GM19238 (cell line): ENCODE data around the gene HK2.

Experiments
- DNase-seq: peaks from one replicate; pipeline ENCODE4 v3.0.0; 2011; ENCODE audit warnings: low spot score; ENCODE audit not compliant: insufficient read length

The HK2 gene

DNA sequence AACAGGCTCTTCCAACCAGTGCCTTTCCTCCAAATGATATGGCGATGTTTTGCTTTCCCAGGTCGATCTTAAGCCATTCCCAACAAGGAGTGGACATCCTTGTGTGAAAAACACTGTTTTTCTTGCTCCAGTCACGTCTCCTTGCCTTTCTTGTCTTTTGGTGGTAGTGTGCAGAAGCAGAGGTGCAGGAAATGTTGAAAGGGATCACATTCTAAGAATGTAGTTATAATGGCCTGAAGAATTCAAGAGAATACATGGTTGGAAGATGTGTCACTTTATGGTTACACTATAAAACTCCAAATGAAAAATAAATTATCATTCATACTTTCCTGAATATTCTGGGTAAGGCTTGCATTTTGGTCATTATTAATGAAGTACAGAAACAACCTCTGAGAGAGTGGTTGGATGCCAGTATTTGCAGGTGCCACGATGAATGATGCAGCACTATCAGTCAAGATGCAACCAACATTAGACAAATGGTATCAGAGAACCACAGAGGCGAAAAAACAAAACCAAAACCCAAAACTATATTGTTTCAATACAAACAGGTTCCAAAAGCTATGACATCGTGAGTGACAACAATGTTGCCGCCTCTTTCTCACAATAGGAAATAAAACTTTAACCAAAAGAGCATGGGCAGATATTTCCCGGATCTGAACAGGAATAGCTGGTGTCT is 97.0 kb downstream of the HK2 start:
- DNase-seq = no peak

DNA sequence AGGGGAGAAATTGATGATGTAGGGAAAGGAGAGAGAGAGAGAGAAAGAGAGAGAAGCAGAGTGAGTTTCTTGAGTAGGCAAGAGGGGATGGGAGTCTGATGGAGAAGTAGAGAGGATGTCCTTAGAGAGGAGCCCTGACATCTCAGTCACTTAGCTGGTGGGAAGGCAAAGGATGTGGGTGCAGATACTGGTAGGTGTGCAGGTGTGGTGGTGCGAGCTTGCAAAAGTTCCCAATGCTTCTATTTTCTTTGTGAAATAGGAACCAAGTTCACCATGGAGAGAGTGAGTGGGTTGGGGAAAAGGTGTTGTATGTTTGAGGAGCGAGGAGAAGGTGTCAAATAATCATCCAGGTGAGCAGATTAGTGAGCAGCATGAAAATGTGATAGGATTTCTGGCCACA is 98.0 kb downstream of the HK2 start:
- DNase-seq = no peak

DNA sequence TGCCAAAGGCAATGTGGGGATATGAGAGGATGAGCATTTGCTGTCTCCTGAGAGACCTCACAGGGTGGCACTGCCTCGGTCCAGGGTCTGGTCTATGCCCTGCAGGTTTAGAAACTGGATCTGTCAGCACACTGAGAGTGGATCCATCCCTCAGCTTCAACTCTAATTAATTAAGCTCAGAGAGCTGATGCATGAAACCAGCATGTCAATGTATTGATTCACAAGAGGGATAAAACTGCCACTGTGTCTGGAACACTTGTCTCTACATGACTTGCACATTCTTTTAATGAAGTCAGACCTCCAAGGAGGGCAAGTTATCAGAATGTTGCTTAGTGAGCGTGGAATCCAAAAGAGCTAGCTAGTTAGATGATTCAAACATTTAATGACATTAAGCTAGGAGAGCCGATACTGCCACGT is 102.1 kb downstream of the HK2 start:
- DNase-seq = no peak

- DNase-seq = no peak
These were observed 103.4 kb downstream of the HK2 start for GRCh38 chr2:74937221-74937880.

DNA sequence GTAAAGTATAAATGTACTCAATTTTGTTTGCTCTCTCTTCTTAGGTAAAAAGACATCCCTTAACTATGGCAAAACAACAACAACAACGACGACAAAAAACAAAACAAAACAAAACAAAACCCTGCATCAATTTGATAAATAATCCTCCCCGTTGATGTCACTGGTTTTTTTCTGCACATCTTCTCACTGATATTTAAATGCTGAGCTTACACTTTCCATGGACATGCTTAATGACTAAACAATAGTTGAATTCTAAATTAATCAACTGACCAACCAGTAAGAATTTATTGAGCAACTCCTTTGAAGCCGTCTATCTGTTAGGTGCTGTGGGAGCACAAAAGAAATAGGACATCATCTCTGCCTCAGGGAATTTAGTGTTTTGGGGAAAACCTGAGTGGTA is 104.3 kb downstream of the HK2 start:
- DNase-seq = no peak

DNA sequence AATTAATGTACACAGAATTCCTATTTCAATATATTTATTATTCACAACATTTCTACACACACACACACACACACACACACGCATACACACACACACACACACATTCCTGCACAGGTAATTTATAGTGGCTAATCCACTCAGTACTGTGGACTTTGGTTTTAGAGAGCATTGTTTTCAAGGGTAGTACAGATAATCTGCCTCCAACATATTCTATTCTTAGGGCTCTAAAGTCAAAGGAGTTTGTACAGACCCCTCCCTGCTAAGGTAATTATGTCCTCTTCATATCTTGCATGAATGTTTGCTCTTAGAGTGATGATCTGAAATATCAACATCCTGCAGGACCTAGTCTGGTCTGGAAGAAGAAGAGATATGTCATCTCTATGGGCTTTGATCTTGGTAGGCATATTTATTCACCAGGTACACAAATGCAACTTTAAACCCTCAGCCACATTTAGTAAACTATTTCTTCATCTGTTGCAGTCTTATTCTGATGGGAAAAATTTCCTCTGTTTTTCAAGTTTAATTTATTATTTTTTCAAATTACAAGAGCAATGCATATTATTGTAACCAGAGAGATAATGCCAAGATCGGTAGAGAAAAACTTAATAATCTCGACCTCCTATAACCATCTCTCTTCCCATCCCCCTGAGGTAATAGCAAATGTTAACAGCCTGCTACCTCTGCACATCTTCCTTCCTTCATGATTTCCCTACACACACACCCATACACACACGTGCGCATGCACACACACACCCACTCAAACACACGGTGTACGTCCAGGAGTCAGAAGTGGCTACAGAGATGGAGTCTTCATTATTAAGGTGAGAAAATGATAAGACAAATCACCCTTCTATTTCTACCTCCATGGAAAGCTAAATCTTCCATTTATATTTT is 106.2 kb downstream of the HK2 start:
- DNase-seq = no peak

DNA sequence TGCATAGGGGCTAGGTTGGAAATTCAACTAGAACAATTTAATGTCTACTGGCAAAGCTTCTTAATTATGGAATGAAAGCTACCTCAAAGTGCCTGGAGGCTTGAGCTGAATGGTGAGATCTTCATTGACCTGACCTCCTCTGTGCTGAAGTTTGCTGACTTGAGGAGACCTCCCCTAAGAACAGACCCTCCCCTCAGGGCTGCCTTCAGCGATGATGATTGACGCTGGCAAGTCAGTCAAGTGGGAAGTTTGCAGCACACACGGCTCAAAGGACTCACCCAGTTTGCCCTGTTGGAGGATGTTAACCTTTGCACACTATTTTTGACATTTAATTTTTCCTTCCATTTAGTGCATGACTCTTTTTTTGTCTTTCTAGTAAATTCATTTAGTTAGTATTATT is 107.4 kb downstream of the HK2 start:
- no peak for DNase-seq

DNA sequence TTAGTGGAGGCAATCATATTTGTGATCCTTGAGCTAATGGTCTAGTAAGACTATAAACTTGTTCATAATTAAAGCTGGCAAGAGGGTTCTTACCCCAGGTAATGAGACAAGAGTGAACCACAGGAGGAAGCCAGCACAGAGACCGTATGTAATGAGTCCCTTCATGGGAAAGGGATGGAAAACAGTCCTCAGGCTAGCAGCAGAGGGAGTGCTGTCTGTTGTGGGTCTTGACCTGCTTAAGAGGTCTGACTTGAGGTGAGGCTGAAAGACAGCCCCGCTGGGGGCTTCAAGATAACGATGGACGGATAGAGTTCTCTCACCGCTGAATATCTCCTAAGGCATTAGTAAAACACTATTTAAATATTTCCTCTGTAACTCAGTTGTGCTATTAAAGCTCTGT is 108.3 kb downstream of the HK2 start:
- DNase-seq = no peak
